H1 (cell line): Measurements from ENCODE around the gene ALDOC. TPM values are rescaled to one million over a fixed set of nuclear protein-coding genes. Genes with fewer than 3 reads are reported as not detected.

Experiments used
- CHD7 ChIP-seq: fragments of 300-600 bp; sonication (generic); IDR thresholded peaks from 2 replicates; pipeline ENCODE4 v1.7.1; 2012; ENCODE audit warnings: low read length, moderate library complexity, mild to moderate bottlenecking, inconsistent platforms; ENCODE audit not compliant: insufficient replicate concordance
- polyA plus RNA-seq, 7 experiments: library from polyadenylated mRNA; depleted of rRNA in 3 of 7; stranded (reverse) in 5 of 7; unstranded in 2 of 7; fragments of >200 nt in 5 of 7; fragments of 200-250 nt in 2 of 7; gene quantifications; 1 replicate in 5 of 7; 2 replicates in 1 of 7; 4 replicates in 1 of 7; pipeline versions ENCODE4 v1.2.1 to v1.2.3, GENCODE V29; 2011 to 2013; ENCODE audit warnings: missing spikeins in 2 of 7, mixed read lengths in 2 of 7
- total RNA-seq: library from RNA; stranded (reverse); fragmentation: NEBNext Ultra II Directional; extraction: Animal tissue kit (Norgen Biotek cat#: 25700); gene quantifications from 2 replicates; pipeline ENCODE4 v1.2.1, GENCODE V29; 2021

The ALDOC gene
- total and polyA plus RNA-seq, 2 of the 8 experiments (the other 6 are each of a cell fraction or from before 2014, with no cell fraction given), result 51.6 to 103 TPM

DNA sequence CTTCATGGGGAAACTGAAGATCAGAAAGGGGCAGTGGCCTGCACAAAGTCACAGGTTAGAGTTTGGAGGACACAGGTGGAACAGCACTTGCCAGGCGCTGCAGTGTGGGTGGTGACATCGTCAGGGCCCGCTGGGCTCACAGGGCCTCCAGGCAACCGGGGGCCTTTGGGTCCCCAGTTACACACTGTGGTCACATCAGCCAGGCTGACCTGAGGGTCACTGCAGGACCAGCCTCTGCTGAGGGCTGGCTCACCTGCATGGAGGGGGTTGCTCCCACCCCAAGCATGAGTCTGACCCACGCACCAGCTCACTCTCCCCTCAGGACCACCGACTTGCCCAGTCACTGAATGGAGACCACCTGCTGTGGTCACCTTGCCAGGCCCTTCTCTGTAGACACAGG is 53.5 kb downstream of the ALDOC start (continued):
- no peak for TF ChIP-seq CHD7
- TF ChIP-seq, all 59 proteins: peak for 0
